H1 (cell line): ENCODE measurements around the gene LDLR. TPM values are rescaled to one million over a fixed set of nuclear protein-coding genes. Genes with fewer than 3 reads are reported as not detected.

Source experiments
- polyA plus RNA-seq, 7 experiments: library from polyadenylated mRNA; depleted of rRNA in 3 of 7; stranded (reverse) in 5 of 7; unstranded in 2 of 7; fragments of >200 nt in 5 of 7; fragments of 200-250 nt in 2 of 7; gene quantifications; 1 replicate in 5 of 7; 2 replicates in 1 of 7; 4 replicates in 1 of 7; pipeline versions ENCODE4 v1.2.1 to v1.2.3, GENCODE V29; 2011 to 2013; ENCODE audit warnings: missing spikeins in 2 of 7, mixed read lengths in 2 of 7
- total RNA-seq: library from RNA; stranded (reverse); fragmentation: NEBNext Ultra II Directional; extraction: Animal tissue kit (Norgen Biotek cat#: 25700); gene quantifications from 2 replicates; pipeline ENCODE4 v1.2.1, GENCODE V29; 2021
- TF ChIP-seq, protein P1 (sequence below): fragments of 300-600 bp; sonication (generic); IDR thresholded peaks from 2 replicates; pipeline ENCODE4 v1.7.1; 2012; ENCODE audit warnings: low read length, moderate library complexity, mild to moderate bottlenecking, inconsistent platforms; ENCODE audit not compliant: insufficient replicate concordance

Gene LDLR
- total and polyA plus RNA-seq, 2 of the 8 experiments (the other 6 are each of a cell fraction or from before 2014, with no cell fraction given), result 70.1 to 118 TPM

- TF ChIP-seq, protein P1, sequence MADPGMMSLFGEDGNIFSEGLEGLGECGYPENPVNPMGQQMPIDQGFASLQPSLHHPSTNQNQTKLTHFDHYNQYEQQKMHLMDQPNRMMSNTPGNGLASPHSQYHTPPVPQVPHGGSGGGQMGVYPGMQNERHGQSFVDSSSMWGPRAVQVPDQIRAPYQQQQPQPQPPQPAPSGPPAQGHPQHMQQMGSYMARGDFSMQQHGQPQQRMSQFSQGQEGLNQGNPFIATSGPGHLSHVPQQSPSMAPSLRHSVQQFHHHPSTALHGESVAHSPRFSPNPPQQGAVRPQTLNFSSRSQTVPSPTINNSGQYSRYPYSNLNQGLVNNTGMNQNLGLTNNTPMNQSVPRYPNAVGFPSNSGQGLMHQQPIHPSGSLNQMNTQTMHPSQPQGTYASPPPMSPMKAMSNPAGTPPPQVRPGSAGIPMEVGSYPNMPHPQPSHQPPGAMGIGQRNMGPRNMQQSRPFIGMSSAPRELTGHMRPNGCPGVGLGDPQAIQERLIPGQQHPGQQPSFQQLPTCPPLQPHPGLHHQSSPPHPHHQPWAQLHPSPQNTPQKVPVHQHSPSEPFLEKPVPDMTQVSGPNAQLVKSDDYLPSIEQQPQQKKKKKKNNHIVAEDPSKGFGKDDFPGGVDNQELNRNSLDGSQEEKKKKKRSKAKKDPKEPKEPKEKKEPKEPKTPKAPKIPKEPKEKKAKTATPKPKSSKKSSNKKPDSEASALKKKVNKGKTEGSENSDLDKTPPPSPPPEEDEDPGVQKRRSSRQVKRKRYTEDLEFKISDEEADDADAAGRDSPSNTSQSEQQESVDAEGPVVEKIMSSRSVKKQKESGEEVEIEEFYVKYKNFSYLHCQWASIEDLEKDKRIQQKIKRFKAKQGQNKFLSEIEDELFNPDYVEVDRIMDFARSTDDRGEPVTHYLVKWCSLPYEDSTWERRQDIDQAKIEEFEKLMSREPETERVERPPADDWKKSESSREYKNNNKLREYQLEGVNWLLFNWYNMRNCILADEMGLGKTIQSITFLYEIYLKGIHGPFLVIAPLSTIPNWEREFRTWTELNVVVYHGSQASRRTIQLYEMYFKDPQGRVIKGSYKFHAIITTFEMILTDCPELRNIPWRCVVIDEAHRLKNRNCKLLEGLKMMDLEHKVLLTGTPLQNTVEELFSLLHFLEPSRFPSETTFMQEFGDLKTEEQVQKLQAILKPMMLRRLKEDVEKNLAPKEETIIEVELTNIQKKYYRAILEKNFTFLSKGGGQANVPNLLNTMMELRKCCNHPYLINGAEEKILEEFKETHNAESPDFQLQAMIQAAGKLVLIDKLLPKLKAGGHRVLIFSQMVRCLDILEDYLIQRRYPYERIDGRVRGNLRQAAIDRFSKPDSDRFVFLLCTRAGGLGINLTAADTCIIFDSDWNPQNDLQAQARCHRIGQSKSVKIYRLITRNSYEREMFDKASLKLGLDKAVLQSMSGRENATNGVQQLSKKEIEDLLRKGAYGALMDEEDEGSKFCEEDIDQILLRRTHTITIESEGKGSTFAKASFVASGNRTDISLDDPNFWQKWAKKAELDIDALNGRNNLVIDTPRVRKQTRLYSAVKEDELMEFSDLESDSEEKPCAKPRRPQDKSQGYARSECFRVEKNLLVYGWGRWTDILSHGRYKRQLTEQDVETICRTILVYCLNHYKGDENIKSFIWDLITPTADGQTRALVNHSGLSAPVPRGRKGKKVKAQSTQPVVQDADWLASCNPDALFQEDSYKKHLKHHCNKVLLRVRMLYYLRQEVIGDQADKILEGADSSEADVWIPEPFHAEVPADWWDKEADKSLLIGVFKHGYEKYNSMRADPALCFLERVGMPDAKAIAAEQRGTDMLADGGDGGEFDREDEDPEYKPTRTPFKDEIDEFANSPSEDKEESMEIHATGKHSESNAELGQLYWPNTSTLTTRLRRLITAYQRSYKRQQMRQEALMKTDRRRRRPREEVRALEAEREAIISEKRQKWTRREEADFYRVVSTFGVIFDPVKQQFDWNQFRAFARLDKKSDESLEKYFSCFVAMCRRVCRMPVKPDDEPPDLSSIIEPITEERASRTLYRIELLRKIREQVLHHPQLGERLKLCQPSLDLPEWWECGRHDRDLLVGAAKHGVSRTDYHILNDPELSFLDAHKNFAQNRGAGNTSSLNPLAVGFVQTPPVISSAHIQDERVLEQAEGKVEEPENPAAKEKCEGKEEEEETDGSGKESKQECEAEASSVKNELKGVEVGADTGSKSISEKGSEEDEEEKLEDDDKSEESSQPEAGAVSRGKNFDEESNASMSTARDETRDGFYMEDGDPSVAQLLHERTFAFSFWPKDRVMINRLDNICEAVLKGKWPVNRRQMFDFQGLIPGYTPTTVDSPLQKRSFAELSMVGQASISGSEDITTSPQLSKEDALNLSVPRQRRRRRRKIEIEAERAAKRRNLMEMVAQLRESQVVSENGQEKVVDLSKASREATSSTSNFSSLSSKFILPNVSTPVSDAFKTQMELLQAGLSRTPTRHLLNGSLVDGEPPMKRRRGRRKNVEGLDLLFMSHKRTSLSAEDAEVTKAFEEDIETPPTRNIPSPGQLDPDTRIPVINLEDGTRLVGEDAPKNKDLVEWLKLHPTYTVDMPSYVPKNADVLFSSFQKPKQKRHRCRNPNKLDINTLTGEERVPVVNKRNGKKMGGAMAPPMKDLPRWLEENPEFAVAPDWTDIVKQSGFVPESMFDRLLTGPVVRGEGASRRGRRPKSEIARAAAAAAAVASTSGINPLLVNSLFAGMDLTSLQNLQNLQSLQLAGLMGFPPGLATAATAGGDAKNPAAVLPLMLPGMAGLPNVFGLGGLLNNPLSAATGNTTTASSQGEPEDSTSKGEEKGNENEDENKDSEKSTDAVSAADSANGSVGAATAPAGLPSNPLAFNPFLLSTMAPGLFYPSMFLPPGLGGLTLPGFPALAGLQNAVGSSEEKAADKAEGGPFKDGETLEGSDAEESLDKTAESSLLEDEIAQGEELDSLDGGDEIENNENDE, result no peak
Observed at GRCh38 chr19:11108746-11109145, 19.5 kb downstream of the LDLR start (continued).
